ENCODE results near the gene SENP6.

DNA sequence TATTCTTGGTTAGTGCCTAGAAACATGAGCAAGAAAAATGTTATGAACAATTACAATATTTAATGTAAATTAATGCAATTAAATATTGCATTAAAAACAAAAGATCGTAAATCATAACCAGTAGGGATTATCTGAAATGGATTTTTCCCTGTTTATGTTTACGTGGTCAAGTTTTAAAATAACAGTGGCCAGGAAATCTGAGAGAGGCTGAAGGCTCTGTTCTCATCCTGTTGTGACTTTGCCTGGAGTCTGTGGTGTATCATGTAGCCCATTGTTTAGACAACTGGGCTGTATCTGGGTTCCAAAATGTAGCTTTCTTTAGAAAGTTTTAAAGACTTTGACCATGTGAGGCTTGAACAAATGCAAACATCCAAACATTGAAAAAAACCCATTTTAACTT, 149.8 kb downstream of the SENP6 start:
- TF ChIP-seq SUZ12 (IDR thresholded peaks at IDR 0.05; ENCODE audit: extremely low read depth, insufficient read depth, insufficient read length) (no peak), YY1 (IDR thresholded peaks at IDR 0.05; ENCODE audit: insufficient read depth, insufficient read length) (no peak)

Data from NT2/D1 (cell line).